GM21825 (cell line): ENCODE results near the gene DROSHA.
"Not testable (repeated sequence)": the region's sequence is repeated elsewhere in the genome, so short reads cannot be mapped to it uniquely, and the experiment has no call there.

Experiments used
- ATAC-seq: cut with Tn5 transposase; IDR thresholded peaks from one replicate; pipeline ENCODE4 v1.9.1; 2021; ENCODE audit warnings: mild to moderate bottlenecking, moderate library complexity; ENCODE audit not compliant: unreplicated experiment

DROSHA gene, protein sequence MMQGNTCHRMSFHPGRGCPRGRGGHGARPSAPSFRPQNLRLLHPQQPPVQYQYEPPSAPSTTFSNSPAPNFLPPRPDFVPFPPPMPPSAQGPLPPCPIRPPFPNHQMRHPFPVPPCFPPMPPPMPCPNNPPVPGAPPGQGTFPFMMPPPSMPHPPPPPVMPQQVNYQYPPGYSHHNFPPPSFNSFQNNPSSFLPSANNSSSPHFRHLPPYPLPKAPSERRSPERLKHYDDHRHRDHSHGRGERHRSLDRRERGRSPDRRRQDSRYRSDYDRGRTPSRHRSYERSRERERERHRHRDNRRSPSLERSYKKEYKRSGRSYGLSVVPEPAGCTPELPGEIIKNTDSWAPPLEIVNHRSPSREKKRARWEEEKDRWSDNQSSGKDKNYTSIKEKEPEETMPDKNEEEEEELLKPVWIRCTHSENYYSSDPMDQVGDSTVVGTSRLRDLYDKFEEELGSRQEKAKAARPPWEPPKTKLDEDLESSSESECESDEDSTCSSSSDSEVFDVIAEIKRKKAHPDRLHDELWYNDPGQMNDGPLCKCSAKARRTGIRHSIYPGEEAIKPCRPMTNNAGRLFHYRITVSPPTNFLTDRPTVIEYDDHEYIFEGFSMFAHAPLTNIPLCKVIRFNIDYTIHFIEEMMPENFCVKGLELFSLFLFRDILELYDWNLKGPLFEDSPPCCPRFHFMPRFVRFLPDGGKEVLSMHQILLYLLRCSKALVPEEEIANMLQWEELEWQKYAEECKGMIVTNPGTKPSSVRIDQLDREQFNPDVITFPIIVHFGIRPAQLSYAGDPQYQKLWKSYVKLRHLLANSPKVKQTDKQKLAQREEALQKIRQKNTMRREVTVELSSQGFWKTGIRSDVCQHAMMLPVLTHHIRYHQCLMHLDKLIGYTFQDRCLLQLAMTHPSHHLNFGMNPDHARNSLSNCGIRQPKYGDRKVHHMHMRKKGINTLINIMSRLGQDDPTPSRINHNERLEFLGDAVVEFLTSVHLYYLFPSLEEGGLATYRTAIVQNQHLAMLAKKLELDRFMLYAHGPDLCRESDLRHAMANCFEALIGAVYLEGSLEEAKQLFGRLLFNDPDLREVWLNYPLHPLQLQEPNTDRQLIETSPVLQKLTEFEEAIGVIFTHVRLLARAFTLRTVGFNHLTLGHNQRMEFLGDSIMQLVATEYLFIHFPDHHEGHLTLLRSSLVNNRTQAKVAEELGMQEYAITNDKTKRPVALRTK (N-terminal part only)

DNA sequence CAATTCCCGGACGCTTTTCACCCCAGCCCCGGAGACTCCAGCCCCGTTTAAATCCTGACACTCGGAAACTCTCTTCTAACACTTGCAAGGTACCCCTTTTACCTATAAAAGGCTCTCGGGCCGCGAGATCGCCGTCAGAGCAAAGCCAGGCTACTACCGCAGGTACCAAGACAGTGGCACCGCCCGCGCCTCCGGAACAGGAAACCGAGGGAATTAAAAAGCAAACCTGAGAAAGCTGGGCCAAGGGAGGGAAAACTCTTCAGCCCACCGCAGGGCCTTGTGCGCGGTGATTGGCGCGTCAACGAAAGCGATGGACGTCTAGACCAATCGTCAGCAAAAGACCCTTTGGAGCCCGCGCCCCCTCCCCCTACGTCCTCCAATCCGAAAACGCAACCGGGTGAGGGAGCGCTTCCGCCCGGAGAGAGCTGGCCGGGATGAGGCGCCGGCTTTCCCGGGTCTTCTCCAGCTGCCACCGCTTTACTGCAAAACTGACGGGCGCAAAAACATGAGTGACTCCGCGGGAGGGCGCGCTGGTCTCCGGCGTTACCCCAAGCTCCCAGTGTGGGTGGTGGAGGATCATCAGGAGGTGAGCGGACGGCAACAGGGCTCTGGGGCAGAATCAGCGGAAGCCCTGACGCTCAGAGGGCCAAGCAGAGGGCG lies at the start of gene DROSHA, which contains the start of gene C5orf22:
Gene DROSHA (minus strand): TSS at position 206 of the 660 bp plus-strand sequence. CDS start 3,034 bp downstream, outside the sequence.
Gene C5orf22 (plus strand): TSS at position 414 of the 660 bp plus-strand sequence. CDS start 92 bp downstream, at position 506.
- peak; percentile 95 for ATAC-seq

DNA sequence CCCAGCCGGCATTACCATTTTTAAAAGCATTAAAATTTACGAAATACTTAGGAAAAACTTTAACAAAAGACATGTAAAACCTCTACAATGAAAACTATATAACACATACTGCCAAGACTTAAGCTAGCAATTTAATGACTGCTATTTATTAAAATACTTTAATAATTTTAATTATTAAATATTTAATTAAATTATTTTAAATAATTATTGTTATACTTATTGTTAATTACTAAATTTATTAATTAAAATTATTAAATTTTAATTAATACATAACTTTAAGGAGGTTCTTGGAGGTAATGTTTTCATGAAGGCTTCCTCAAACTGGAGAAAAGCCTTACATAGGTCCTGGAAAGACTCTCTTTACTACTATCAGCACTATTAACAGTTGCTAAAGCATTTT lies 47.7 kb upstream of the DROSHA start:
- ATAC-seq = no peak

DNA sequence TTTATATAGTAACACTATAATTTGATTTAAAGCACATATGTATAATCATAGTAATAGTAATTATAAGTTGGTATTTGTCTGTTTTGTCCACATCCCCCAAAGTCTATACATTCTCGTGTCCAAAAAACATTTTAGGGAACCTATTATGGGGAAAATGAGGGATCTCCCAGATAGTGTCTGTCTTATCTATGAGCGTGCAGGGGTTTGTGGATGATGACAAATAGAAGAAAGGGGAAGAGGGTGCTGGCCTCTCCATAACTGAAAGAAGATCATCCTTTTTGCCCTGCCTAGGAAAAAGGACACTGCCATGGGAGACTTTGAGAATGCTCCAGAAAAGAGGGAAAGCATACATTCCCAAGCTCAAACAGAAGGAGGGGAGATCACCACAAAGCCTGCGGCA lies 45.5 kb upstream of the DROSHA start:
- ATAC-seq = no peak

DNA sequence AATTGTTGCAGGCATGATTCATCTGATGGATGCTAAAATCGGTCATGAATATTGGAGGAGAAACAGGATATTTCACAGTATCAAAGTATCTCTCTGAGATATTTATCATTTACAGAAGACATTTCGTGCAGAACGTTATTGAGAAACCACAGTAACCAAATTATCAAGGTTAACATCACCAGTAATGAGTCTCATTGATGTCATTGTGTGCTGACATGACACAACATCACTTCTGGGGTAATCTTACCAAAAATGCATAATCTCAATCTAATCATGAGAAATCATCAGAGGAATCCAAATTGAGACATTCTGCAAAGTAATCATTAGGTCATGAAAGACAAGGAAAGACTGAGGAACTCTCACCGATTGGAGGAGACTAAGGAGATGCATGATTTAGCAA lies 42.9 kb upstream of the DROSHA start:
- ATAC-seq = no peak

DNA sequence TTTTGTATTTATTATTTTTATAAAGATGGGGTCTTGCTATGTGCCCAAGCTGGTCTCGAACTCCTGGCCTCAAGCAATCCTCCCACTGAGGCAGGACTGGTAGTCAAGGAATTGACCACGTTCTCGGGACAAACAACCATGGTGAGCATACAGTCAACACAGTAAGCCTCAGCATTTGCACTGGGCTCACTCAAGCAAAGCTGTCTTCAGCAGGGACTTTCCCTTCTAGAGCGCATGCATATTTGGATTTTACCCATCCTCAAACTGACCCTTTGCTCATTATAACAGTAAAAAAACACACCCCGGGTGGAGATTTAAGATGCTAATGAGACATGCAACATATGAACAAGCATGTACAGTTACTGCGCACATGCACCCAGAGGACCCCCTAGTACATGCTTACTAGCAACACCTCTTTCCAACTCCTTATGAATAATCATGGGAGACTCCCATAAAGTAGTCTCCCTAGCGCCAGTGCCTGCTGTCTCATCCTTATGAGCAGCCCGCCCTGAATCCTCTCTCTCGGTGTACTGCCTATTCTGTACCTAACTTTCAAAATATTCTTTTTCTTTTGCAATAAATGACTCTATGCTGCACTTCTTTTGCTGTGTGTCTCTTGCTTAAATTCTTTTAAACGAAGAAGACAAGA lies 41.7 kb upstream of the DROSHA start:
- peak; percentile 87 for ATAC-seq

DNA sequence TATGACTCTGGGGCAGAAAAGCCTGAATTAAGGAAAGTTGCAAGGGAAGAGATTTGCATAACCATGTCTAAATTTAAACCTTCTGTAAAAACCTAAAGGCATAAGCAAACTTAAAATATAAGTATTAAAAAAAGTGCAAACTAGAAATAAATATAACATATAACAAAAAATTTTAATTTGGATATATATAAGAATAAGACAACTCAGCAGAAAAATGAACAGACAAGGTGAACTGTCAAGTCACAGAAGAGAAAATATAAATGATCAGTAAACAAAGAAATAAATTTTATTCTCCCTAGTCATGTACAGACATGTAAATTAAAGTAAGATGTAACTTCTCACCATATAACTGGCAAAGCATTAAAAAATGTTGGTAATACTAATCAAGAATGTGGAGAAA lies 37.2 kb upstream of the DROSHA start:
- ATAC-seq = no peak

DNA sequence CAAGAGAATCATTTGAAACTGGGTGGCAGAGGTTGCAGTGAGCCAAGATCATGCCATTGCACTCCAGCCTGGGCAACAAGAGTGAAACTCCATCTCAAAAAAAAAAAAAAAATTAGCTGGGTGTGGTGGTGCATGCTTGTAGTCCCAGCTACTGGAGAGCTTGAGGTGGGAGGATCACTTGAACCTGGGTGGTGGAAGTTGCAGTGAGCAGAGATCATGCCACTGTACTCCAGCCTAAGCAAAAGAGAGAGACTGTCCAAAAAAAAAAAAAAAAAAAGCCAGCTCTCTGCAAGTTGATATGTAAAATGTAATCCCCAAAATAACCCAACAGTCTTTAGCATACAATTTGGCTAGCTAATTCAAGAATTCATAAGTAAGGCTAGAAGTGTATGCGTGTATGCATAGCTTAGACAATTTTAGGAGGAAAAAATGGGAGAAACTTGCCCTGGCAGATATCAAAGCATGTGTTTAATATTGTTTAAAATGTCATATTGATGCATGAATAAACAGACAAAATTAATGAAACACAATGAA lies 36.5 kb upstream of the DROSHA start:
- ATAC-seq = no peak

DNA sequence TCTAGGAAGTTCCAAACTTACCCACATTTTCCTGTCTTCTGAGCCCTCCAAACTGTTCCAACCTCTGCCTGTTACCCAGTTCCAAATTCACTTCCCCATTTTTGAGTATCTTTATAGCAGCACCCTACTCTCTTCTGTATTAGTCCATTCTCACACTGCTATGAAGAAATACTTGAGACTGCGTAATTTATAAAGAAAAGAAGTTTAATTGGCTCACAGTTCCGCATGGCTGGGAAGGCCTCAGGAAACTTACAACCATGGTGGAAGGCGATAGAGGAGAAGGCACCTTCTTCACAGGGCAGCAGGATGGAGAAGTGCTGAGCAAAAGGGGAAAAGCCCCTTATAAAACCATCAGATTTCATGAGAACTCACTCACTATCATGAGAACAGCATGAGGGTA lies 34.5 kb upstream of the DROSHA start:
- not testable (repeated sequence) for ATAC-seq

DNA sequence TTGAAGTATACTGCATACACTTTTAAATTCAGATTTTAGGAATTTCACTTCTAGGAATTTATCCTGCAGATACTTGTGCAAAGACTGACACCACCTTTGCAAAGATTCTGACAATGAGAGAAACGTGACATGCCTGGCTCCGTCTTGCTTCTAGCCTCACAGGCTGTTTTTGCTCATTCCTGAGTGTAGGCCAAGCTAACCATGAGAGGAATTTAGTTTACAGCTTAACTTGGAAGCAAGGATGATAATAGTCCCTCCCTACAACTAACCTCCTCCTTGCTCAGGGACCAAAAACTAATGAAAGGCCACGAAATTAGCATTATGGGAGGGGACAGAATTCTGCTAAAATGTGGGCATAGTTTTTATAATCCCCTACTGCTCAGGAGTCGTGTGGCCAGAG lies 31.3 kb upstream of the DROSHA start:
- no peak for ATAC-seq

DNA sequence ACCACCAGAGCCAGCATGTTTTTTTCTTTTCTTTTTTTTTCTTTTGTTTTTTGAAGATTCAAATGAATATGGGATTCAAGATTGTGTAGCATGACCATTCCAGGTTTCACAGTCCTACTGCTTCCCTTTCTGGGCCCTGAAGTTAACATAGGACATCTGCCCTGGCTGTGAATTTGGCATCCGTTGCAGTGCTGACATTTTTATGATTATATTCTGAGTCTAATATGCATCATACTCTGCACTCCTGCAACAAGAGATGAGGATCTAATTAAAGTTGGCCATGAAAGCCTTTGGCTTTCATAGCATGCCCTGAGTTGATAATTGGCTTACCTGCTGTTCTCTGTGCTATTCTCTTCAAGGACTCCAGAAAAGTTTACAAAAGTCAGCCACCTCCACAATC lies 30.1 kb upstream of the DROSHA start:
- no peak for ATAC-seq

DNA sequence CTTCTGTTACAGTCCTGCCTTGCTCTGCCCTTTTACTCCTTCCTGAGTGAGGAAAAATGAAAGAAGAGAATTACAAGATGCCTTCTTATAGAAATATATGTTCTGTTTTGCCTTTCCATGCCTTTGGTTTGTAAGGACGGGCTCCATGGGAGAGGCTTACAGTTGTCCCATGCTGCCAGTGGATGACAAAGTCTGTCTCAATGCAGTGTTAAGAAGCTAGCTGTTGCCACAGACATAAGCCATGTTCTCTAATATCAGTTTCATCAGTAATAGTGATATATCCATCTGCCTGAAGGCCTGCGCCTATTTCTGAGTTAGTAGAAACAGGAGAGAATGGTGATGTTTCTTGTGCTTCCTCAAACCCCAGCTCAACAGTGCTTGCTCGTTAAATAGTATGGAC lies 28.0 kb upstream of the DROSHA start:
- ATAC-seq = no peak

DNA sequence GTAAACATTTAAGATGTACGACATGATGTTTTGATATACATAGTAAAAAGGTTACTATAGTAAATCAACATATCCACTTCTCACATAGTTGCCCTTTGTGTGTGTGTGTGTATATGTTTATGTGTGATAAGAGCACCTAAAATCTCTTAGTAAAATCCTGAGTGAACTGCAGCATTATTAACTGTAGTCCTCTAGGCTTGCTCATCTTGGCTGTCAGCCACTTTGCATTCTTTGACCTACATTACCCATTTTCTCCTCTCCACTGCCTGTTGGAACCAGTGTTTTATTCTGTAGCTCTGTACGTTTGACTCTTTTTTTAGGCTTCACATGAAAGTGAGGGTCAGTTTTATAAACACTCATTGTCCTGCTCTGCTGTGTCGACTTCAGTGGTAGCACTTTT lies 24.6 kb upstream of the DROSHA start:
- ATAC-seq = no peak

DNA sequence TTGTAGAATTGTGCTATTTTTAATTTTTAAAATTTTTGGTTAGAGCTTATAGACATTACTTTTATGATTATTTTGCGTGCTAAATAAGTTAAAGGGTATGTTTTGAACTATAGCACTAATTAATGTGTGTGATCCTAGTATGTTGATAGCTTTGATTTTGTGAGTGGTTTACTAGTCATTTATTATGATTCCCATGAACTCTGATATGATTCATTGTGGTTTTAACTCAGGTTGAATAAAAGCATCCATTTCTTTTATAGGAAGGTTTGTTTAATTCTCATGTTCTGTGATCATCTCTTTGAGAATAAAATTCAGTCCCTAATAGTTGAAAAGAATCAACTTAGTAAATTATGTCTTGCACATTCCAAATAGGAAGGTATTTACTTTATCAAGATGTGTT lies 22.7 kb upstream of the DROSHA start:
- no peak for ATAC-seq

DNA sequence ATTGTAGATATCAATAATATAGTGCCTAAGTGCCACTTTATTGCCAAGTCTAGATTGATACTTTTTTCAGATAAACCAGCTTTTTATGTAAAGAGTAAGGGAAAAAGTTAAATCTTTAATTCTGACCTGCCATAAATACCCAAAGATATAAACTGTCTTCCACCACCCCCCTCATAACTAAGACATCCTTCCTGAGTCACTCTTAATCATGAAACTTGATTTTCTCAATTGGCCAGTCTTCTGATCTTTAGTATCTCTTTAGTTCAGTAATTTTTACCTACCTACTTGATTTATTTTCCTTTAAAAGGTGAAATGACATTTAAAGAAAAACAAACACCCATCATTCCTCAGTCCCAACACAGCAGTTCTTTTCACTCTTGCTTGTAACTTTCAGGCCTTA lies 22.0 kb upstream of the DROSHA start:
- no peak for ATAC-seq

DNA sequence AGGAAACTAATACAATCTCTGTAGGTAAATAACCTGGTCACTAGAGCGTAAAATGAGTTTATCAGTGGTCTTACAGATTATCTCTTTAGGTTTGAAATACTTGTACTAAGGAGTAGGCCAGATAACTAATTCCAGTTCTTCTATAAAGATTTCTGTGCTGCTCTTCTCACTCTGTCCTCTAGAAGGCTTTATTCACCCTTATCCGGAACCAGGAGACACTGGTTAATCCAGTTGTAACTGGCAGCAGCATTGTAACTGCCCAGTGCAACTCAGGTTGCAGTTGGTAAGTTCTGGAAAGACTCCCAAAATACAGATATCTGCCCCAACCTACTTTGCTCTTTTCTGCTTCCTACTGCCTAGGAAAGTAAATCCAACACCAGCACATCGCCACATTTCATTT lies 20.0 kb upstream of the DROSHA start:
- no peak for ATAC-seq

DNA sequence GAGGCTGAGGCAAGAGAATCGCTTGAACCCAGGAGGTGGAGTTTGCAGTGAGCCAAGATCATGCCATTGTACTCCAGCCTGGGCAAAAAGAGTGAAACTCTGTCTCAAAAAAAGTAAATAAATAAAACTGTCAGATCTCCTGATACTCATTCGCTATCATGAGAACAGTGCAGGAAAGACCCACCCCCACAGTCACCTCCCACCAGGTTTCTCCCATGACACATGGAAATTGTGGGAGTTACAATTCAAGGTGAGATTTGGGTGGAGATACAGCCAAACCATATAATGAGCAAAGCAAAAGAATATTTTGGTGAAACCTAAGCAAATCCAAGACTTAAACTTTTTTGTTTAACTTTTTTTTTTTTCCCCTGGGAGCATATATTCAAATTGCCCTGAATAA lies 17.2 kb upstream of the DROSHA start:
- not testable (repeated sequence) for ATAC-seq

DNA sequence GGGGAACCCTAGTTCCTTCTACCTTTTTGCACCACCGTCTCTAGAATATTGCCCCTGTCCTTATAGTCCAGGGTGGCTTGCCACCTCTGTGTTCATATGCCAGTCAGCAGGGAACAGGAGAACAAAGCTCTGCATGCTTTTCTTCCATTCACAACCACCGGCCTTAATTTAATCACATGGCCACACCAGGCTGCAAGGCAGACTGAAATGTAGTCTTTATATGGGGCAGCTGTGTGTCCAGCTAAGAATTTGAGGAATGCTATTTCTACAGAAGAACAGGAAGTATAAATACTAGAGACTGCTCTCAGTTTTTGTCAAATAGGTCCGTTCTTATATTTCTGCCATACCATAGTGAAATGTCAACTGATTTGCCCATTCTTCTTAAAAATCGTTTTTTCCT lies 6.0 kb upstream of the DROSHA start:
- ATAC-seq = no peak

DNA sequence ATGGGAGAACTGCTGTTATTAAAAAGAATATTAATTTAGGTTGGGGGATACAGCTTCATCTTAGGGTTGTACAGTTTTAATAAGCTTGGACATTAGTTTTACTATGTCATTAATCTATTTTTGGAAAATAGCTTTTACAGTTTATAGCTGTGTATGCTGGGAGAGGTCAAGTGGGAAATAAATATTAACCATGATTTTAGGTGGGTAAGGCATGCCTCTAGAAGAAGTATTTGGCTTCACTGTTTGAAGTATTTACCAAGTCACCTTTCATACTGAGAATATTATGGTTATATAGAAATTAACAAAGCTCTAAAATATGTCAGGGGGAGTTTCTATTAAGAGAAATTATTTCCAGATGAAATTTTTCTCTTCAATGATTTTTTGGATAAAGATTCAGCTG lies 5.5 kb upstream of the DROSHA start:
- ATAC-seq = no peak

DNA sequence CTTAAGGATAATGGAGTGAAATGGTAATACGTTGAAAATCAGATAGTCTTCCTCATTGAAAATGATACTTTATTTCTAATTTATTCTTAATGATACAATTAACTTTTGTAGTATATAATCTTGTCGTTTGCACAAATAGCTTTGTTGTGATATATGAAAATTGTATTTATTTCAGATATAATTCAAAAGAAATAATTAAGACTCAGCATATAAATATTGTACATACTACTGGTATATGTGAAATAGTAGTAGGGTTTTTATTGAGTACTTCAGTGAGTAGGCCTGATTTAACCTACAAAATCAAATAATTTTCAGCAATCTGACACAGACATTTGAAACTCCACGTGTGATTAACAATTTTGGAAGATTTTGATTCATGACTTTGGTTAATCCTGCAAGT lies 5.0 kb upstream of the DROSHA start:
- no peak for ATAC-seq

DNA sequence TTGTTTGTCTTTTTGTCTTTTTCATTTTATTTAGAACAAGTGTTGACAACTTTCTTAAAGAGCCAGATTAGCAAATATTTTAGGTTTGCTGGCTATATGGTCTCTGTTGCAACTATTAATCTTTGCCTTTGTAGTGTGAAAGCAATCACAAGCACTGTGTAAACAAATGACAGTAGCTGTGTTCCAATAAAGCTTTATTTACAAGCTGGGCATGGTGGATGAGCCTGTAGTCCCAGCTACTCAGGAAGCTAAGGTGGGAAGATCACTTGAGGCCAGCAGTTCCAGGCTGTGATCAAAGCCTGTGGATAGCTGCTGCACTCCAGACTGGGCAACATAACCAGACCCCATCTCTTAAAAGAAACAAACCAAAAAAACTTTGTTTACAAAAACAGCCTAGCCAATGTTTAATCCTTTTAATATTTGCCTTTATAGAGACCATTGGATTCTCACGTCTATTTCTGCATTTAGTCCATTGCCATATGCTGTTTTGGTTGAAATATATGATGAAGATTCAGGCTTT lies 2.7 kb upstream of the DROSHA start:
- no peak for ATAC-seq
